ENCODE results near the gene ACSS1.

Gene ACSS1

DNA sequence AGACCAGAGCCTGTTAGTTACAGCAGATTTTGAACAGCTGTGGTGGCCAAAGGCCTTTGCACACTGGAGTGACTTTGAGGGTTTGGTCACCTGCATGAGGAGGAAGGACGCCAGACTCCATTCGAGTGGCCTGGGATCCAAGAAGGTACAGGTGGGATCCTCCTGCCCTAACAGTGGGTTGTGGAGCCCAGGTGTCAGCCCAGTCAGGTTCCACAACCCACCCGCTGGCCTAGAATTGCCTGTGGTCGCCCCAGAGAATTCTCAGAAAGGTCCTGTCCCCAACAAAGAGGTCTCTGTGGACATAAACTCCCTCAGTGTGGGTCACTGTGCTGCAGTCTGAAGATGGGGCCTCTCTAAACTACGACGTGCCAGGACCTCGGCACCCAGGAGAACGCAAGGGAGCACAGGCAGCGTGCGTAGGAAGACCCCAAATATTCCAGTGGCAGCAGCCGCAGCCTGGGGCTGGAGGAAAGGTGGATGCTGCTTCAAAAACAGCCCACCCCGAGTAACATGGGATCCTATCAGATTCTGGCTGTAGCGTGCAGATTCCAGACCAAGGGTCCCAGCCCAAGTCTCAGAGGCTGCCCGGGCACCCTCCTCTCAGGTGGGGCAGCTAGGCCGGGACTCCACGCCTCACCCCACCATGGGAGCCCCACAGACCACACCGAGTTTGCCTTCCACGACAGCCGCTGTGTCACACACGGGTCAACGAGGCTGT lies 16.0 kb downstream of the ACSS1 start:
- TF ChIP-seq, protein P1, sequence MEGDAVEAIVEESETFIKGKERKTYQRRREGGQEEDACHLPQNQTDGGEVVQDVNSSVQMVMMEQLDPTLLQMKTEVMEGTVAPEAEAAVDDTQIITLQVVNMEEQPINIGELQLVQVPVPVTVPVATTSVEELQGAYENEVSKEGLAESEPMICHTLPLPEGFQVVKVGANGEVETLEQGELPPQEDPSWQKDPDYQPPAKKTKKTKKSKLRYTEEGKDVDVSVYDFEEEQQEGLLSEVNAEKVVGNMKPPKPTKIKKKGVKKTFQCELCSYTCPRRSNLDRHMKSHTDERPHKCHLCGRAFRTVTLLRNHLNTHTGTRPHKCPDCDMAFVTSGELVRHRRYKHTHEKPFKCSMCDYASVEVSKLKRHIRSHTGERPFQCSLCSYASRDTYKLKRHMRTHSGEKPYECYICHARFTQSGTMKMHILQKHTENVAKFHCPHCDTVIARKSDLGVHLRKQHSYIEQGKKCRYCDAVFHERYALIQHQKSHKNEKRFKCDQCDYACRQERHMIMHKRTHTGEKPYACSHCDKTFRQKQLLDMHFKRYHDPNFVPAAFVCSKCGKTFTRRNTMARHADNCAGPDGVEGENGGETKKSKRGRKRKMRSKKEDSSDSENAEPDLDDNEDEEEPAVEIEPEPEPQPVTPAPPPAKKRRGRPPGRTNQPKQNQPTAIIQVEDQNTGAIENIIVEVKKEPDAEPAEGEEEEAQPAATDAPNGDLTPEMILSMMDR (IDR thresholded peaks at IDR 0.05; ENCODE audit: insufficient read depth, low read depth, low read length, missing control alignments) = no peak
- no peak overlapping the region for H3K4me3 ChIP-seq (ENCODE audit: low read length)
- DNase-seq (ENCODE audit: low read depth) = no peak

DNA sequence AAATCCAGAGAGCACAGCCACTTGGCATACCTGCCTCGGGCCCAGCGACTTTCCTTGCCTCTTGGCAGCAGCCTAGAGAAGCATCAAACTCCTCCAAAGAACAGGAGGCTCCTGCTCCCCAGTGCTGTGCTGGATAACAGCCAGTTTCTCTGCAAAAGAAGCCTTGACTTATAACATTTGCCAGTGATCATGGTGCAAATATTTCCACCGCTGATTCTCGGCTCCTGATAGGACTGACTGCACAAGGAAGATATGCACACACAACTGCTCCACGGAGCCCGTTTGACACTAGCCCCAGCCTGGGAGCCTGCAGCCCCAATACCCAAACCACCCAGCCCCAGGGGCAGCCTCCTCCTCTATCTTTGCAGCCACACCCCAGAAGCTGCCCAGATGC lies 17.5 kb downstream of the ACSS1 start:
- DNase-seq (ENCODE audit: low read depth) = no peak
- TF ChIP-seq, protein P1 (IDR thresholded peaks at IDR 0.05; ENCODE audit: insufficient read depth, low read depth, low read length, missing control alignments) = no peak
- no peak overlapping the region for H3K4me3 ChIP-seq (ENCODE audit: low read length)

DNA sequence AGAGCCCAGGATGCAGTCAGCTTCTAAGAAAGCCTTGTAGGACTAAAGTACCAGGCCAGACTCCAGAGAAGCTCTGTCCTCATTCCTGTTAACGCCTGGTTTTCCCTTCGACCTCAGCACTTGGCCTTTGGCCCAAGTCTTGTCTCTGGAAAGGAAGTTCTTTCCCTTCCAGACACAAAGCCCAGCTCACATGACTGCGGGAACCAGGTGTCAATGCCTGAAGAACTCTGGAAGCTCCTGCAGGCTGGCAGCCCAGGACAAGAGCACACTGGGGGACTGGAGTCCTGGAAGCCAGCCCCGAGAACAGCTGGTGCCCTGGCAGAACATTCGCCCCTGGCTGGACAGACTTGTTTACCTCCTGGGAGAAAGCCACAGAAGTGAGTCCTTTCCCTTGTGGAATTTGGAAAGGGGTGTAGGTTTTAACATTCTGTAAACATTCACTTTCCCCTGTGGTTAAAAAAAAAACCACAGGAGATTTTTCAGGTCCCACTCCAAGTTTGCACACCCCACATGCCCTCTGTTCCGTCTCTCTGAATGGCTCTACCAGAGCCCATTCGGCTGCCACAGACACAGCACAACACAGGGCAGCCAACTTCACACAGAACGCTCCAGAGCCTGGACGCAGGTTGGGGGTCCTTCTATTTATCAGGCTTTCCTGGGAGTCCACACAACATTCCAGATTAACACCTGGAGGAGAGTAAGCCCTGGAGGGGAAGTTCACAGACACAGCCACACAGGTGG lies 18.1 kb downstream of the ACSS1 start:
- TF ChIP-seq, protein P1 (IDR thresholded peaks at IDR 0.05; ENCODE audit: insufficient read depth, low read depth, low read length, missing control alignments) = no peak
- no peak for DNase-seq (ENCODE audit: low read depth)
- no peak overlapping the region for H3K4me3 ChIP-seq (ENCODE audit: low read length)

DNA sequence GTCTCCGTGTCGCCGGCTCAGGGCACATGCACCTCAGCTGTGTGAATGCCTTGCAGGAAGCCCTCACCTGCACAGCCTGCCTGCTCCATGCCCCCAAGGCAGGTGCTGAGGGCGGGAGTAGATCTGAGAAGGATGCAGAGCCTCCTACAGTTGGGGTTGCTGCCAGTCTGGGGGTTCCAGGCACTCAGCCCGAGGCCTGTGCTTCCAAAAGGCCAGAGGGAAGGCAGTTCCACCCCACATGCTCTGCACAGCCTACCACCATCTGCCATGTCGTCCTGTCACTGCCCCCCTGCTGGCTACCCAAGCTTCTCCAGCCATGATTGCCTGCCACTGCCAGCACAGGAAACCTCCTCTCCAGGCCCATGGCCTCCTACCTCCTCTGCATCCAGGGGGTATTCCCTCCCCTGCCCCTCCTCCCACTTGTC lies 19.3 kb downstream of the ACSS1 start:
- DNase-seq (ENCODE audit: low read depth) = no peak
- TF ChIP-seq, protein P1 (IDR thresholded peaks at IDR 0.05; ENCODE audit: insufficient read depth, low read depth, low read length, missing control alignments) = no peak
- H3K4me3 ChIP-seq (ENCODE audit: low read length) = no peak overlapping the region

DNA sequence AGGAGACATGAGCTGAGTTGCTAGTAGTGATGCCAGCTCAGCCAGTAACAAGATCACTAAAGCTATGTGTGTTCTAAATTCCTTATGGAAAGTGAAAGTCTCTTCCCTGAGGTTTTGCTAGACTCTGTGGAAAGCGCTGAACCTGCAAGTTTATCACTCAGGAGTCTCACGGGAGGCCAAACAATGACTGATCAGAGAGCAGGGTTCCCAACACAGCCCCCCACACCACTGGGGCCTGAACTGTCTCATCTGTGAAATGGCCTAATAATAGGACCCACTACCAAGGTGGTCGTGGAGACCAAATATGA lies 19.9 kb downstream of the ACSS1 start:
- TF ChIP-seq, protein P1 (IDR thresholded peaks at IDR 0.05; ENCODE audit: insufficient read depth, low read depth, low read length, missing control alignments) = no peak

DNA sequence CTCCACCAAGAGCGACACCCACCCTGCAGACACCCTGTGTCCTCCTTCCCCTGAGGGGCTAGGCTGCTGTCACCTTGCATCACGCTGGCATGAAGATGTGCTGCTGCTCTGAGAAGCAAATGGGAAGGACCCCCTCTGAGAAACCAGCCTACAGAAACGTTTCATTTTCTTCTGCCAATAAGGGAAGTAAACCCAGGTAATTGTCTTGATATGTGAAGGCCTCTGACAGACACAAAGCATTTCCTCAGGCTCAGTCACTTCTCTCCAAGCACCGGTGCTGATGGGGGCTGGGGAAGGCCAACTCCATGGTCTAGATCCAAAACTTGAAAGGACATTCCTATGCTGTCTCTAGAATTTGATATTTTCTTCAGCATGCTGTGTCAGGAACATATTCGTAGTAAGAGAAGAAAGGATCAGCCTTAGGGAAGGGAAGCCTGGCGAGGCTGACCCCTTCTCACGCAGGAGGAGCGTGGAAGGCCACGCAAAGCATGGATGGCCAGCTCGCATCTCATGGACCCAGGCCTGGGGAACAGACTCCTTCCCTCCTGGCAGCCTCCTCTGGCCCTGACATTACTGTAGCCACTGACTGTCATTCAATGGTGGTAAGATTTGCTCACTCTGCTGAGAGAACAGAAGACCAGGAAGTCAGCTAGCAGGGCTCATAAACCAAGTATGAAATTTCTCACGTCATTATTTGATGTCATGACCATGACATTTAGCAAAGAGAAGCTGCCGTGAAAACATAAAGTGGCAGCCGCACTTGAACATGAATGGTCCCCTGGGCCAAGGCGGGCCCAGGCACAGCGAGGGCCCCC lies 20.4 kb downstream of the ACSS1 start:
- TF ChIP-seq, protein P1 (IDR thresholded peaks at IDR 0.05; ENCODE audit: insufficient read depth, low read depth, low read length, missing control alignments) = no peak
- no peak for DNase-seq (ENCODE audit: low read depth)
- H3K4me3 ChIP-seq (ENCODE audit: low read length) = no peak overlapping the region

More for the DNA sequence above, 19.9 kb downstream of the ACSS1 start:
- no peak for DNase-seq (ENCODE audit: low read depth)
- no peak overlapping the region for H3K4me3 ChIP-seq (ENCODE audit: low read length)
